ENCODE measurements around the gene ZBTB5.
"Not testable (repeated sequence)": the region's sequence is repeated elsewhere in the genome, so short reads cannot be mapped to it uniquely, and the experiment has no call there.

Gene ZBTB5

DNA sequence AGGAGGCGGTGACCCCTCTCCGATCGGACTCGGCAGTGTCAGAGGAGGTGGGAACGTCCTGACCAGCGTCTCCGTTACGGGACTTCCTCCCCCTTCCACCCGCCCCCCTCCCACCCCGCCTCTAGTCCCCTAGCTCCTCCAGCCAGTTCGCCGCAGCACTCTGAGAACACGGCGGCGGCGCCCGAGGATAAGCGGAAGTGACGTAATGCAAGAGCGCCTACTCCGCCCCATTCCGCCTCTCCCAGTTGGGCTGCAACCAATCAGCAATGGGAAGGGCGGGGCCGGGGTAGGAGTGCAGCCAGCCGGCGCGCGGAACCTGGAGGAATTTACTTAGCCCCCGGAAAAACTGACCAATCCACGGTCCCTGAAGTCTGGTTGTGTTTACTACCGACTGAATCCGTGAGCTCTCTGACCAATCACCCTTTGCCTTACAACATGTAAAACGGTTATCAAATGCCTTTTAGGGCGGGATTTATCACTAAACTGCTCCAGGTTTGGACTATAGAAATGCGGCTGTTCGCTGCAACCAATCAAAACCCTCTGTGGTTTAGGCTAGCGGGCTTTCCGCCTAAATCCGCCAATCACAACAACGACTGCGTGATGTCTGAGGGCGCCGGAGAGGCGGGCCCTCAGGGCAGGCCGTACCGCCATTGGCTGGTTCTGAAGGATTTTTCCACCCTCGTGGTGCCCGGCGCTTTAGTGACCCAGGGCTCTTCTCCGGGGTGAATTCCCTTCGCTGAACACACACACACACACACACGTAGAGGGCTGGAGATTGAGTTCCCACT is at the start of gene ZBTB5:
Gene ZBTB5, minus strand, starts transcription at position 202 of the 788 bp plus-strand sequence. CDS start 22,899 bp downstream, outside the sequence.
- DNase-seq (ENCODE audit: low read depth in 2 of 2): peak; percentile 100

- no peak for DNase-seq (ENCODE audit: low read depth in 2 of 2)
Observed at GRCh38 chr9:37514999-37515398, 49.7 kb upstream of the ZBTB5 start.

DNA sequence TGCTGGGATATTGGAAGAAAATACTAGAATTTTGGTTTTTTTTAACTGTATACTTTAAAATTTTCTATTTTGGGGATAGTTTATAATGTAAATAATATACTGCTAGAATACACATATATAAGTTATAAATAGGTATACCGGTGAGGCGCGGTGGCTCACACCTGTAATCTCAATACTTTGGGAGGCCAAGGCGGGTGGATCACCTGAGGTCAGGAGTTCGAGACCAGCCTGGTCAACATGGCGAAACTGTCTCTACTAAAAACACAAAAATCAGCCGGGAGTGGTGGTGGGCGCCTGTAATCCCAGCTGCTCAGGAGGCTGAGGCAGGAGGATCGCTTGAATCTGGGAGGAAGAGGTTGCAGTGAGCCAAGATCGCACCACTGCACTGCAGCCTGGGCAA is 49.2 kb upstream of the ZBTB5 start:
- DNase-seq (ENCODE audit: low read depth in 2 of 2): not testable (repeated sequence)

GRCh38 chr9:37512437-37512836 is 47.2 kb upstream of the ZBTB5 start:
- no peak for DNase-seq (ENCODE audit: low read depth in 2 of 2)

- no peak for DNase-seq (ENCODE audit: low read depth in 2 of 2)
Observed at GRCh38 chr9:37511016-37512010, 46.1 kb upstream of the ZBTB5 start.

DNA sequence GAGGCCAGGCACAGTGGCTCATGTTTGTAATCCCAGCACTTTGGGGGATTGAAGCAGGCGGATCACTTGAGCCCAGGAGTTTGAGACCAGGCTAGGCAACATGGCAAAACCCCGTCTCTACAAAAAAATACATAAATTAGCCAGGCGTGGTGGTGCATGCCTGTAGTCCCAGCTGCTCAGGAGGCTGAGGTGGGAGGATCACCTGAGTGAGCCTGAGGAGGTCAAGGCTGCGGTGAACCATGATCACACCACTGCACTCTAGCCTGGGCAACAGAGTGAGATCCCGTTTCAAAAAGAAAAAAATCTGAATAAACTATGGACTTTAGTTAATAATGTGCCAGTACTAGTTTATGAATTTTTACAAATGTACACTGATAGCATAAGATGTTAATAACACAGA is 44.8 kb upstream of the ZBTB5 start:
- not testable (repeated sequence) for DNase-seq (ENCODE audit: low read depth in 2 of 2)

- no peak for DNase-seq (ENCODE audit: low read depth in 2 of 2)
Observed at GRCh38 chr9:37509536-37509935, 44.3 kb upstream of the ZBTB5 start.

DNA sequence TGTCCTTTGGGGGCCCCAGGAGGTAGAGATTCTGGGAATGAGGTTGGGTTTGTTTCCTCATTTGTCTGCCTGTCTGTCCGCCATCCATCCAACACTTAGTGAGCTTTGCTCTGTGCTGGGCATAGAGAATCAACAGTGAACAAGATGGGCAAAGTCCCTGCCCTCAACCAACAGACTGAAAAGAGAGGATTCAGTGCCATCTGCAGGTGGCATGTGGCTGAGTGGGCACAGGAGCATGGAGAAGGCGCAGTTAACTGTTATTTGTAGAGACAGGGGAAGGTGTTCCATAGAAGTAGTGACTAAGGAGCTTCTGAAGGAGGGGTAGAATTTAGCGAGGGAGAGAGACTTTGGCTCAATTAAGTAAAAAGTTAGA is 43.6 kb upstream of the ZBTB5 start:
- no peak for DNase-seq (ENCODE audit: low read depth in 2 of 2)

DNA sequence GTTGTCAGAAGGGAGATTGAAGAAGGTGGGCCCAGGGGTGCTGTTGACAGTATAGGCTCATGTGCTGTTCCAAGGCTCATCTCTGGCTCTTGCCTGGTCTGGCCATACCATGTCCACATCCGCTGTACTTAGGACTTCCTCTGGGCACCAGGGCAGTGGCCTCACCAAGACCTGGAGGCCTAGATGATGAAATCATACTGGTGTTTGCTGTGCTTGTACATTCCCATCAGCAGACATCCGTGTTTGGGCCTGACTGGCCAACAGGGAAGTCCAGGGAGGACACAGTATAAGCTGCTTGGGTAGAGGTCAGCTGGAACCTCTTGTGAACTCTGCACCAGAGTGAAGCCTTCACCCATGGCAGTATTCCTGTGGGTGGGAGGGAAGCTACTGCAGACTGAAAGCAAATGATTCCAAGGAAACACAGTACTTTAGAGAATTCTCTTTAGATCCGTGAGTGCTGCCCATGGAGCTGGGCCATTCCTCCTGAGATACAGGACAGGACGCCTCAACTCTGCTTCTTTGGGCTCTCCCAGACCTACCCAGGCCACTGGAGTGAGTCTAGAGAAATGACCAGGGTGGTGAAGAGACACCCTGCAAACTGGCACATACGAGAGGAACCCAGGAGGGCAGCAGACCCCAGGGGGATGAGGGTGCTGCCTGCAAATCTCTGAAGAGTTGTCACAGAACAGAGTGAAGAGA is 43.0 kb upstream of the ZBTB5 start:
- no peak for DNase-seq (ENCODE audit: low read depth in 2 of 2)

DNA sequence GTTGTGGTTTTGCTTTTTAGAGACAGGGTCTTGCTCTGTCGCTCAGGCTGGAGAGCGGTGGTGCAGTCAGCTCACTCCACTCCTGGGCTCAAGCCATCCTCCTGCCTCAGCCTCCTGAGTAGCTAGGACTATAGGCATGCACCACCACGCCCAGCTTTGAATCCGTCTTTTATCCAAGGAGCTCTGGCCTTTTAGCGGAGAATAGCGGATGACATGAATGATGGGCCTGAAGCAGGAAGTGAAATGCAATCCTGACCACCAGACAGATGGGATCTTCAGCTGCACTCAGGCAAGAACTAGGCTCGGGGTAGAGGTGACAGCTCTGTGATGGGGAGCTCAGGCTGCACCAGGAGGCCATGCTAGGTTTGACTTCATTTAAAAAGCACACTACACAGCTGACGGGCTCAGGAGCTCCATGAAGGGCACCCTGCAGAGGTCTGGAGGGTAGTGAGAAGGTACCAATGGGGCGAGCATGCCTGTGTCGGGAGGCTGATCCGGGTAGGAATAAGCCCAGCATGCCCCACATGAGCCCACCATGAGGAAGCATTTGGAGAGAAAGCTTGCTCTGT is 42.4 kb upstream of the ZBTB5 start:
- DNase-seq (ENCODE audit: low read depth in 2 of 2): no peak

- no peak for DNase-seq (ENCODE audit: low read depth in 2 of 2)
Observed at GRCh38 chr9:37504605-37505004, 39.4 kb upstream of the ZBTB5 start.

DNA sequence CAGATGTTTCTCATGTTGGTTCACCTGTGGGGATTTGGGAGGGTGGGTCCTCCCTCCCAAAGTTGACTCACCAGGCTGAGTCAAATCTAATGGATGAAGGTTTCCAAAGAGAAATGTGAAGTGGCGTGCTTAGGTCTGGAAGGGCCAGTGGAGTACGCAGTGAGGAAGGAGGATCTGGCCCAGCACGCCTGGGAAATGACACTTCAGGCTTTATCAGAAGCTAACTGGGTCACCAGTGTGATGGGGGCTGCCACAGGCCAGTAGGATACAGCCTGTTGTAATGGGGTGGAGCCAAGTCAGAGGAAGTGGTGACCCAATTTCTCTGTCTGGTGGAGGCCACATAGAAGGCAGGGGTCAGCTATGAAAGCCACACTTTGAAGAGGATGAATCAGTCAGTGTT is 38.5 kb upstream of the ZBTB5 start:
- DNase-seq (ENCODE audit: low read depth in 2 of 2): no peak

- no peak for DNase-seq (ENCODE audit: low read depth in 2 of 2)
Observed at GRCh38 chr9:37501957-37502596, 36.8 kb upstream of the ZBTB5 start.

- no peak for DNase-seq (ENCODE audit: low read depth in 2 of 2)
Observed at GRCh38 chr9:37499297-37499696, 34.0 kb upstream of the ZBTB5 start.

DNA sequence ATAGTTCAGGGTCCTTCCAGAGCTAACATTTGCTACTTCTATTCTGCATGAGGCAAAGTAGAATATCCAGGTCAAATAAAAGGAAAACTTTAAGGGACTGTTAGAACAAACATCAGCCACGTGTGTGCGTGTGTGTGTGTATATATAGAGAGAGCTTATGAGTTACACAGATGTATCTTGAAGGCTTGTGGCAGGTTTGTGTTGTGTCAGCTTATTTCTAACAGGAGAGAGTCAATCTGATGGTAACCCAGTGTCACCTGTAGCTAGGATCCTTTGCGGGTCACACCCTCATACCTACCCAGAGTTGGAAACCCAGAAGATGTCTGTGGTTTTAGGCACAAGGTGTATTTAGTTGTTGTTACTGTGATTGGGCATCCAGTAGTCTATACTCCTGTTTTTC is 33.2 kb upstream of the ZBTB5 start:
- no peak for DNase-seq (ENCODE audit: low read depth in 2 of 2)

DNA sequence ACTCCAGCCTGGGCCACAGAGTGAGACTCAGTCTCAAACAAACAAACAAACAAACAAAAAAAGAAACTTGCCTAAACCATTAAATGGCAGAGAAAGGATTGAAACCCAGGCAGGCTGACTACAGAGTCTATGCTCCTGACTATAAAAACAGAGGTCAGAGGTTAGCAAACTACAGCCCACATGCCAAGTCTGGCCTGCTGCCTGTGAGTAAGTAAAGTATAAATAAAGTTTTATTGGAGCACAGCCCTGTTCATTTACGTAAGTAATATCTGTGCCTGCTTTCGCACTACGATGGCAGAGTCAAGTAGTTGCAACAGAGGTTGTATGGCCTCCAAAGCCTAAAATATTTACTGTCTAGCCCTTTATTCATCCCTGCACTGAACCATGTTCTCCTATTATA is 32.1 kb upstream of the ZBTB5 start:
- no peak for DNase-seq (ENCODE audit: low read depth in 2 of 2)

DNA sequence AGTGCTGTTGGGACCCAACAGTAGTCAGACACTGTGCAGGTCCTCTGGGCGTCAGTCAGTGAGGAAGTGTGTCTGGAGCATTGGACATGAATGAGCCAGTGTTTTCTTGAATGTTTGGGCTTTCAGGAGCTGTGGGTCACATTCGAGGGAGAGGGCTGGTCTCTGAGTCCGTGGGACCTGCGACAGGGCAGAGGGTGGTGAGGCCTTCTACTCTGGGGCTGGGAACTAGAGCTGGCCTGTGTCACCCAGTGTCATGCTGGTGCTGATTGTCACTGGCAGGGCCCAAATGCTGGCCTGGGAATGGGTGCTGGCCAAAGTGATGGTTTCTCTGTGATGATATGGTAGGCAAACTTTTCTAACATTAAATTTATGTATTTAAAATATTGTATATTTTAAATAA is 30.8 kb upstream of the ZBTB5 start:
- no peak for DNase-seq (ENCODE audit: low read depth in 2 of 2)

GRCh38 chr9:37495571-37495970 is 30.3 kb upstream of the ZBTB5 start:
- no peak for DNase-seq (ENCODE audit: low read depth in 2 of 2)

DNA sequence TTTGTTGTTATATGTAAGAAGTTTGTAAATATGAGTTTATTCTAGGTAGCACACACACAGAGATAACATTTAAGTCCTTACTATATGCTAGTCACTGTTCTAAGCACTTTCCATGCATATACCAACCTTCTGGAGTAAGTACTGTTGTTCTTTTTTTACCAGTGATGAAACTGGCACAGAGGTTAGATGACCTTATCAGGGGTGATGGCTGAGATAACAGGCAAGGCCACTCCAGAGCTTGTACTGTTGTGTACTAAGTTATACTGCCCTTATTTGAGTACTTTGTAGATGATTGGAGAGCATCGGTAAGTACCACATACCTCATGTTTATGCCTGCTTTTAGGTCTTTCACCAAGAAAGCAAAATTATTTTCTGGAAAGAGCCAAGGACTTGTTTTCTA is 26.7 kb upstream of the ZBTB5 start:
- no peak for DNase-seq (ENCODE audit: low read depth in 2 of 2)

DNA sequence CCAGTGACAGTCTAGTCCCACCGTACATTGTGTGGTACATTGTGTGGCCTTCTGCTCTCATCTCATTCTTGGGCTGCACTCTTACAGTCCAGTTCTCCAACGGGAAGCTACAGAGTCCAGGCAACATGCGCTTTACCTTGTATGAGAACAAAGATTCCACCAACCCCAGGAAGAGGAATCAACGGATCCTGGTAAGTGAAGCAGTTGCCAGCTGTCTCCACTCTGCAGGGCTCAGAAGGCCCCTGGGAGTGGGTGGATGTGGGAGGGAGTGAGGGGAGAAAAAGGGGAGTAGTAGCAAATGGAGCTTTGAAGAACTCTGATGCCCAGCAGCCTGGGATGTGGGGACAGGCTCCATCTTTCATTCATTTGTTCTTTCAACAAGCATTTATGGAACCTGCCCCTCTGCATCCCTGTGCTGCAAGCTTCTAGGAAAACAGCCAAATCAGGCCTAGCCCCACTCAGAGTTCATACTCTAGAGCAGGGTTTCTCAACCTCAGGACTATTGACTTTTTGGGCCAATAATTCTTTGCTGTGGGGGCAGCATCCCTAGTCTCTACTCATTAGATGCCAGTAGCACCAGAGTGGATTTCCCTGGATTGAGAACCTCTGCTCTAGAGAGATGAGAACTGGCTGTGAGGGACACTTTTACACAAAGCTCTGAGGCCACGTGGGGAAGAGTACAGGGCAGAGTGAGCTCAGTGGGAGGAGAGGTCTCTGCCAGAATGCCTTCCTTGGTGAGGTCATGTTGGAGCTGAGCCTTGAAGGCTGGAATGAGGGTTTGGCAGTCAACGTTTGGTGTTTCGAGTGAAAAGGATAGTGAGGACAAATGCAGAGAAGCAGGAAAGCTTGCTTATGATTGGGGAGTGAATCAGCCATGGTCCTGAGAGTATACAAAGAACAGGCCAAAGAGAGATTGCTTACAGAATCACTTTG is 21.6 kb upstream of the ZBTB5 start:
- peak; percentile 69 for DNase-seq (ENCODE audit: low read depth in 2 of 2)

Data from fibroblast of skin of left quadriceps (primary cell).